SK-N-SH (cell line): Measurements from ENCODE around the gene CFHR4. TPM values are rescaled to one million over a fixed set of nuclear protein-coding genes. Genes with fewer than 3 reads are reported as not detected.
A peak's percentile ranks its signal among the peaks of the same experiment; 100 is the strongest.

Source experiments
- CTCF ChIA-PET: fragments of 300-600, 350-600 bp; formaldehyde crosslinking; extraction: SDS; loops from one replicate; lab custom pipeline; 2021; lab: Yijun Ruan, JAX
- POLR2A ChIA-PET: fragments of 350-600 bp; sonication (Branson Sonifier 250); formaldehyde crosslinking; extraction: SDS; loops from one replicate; lab custom pipeline; 2020; ENCODE audit warnings: antibody characterized with exemption, inconsistent platforms; lab: Yijun Ruan, JAX
- DNase-seq: peaks from one replicate; pipeline ENCODE4 v3.0.0; 2012
- H2AFZ ChIP-seq: fragments of 200-600 bp; sonication (generic); 2 replicates; pipeline ENCODE4 v1.8.1; 2016; ENCODE audit warnings: antibody characterized with exemption, mild to moderate bottlenecking, low read depth
- H3F3A ChIP-seq: fragments of 200-600 bp; sonication (generic); replicated peaks from 2 replicates; pipeline ENCODE3; 2016; ENCODE audit warnings: antibody characterized with exemption, mild to moderate bottlenecking; ENCODE audit not compliant: insufficient read depth
- H3K27ac ChIP-seq, 2 experiments: fragments of 200-500 bp in 1 of 2; fragments of 200-600 bp in 1 of 2; sonication (Bioruptor generic) in 1 of 2; sonication (generic), shearing (Covaris generic) in 1 of 2; 2 replicates each; pipeline versions ENCODE4 v1.5.1 to v1.6.1; 2014 to 2016; ENCODE audit warnings: low read depth in 2 of 2, inconsistent platforms in 1 of 2, low read length in 1 of 2, mild to moderate bottlenecking in 1 of 2, mixed read lengths in 1 of 2
- H3K27me3 ChIP-seq: fragments of 200-600 bp; sonication (generic), shearing (Covaris generic); 2 replicates; pipeline ENCODE4 v1.6.1; 2016; ENCODE audit warnings: mixed run types; ENCODE audit not compliant: insufficient read depth
- H3K36me3 ChIP-seq, 2 experiments: fragments of 200-500 bp in 1 of 2; fragments of 200-600 bp in 1 of 2; sonication (Bioruptor generic) in 1 of 2; sonication (generic) in 1 of 2; replicated peaks in 1 of 2; 2 replicates each; pipeline versions ENCODE3 to v1.5.1; 2014 to 2016; ENCODE audit warnings: low read length in 1 of 2, mild to moderate bottlenecking in 1 of 2; ENCODE audit not compliant: insufficient read depth in 2 of 2, control insufficient read depth in 1 of 2
- H3K4me1 ChIP-seq, 2 experiments: fragments of 200-500 bp in 1 of 2; fragments of 200-600 bp in 1 of 2; sonication (Bioruptor generic) in 1 of 2; sonication (generic), shearing (Covaris generic) in 1 of 2; 2 replicates each; pipeline versions ENCODE4 v1.5.1 to v1.6.1; 2014 to 2016; ENCODE audit warnings: low read depth in 1 of 2, low read length in 1 of 2, mixed run types in 1 of 2; ENCODE audit not compliant: insufficient read depth in 2 of 2, control insufficient read depth in 1 of 2
- H3K4me2 ChIP-seq: fragments of 200-600 bp; sonication (generic), shearing (Covaris generic); 2 replicates; pipeline ENCODE4 v1.6.1; 2017; ENCODE audit warnings: mixed run types
- H3K4me3 ChIP-seq, 2 experiments: fragments of 200-500 bp in 1 of 2; fragments of 200-600 bp in 1 of 2; sonication (Bioruptor generic) in 1 of 2; sonication (generic), shearing (Covaris generic) in 1 of 2; 2 replicates each; pipeline versions ENCODE4 v1.5.1 to v1.8.1; 2014 to 2016; ENCODE audit warnings: low read depth in 2 of 2, inconsistent platforms in 1 of 2, low read length in 1 of 2, mild to moderate bottlenecking in 1 of 2, mixed read lengths in 1 of 2, moderate library complexity in 1 of 2
- H3K79me2 ChIP-seq: fragments of 200-600 bp; sonication (generic); 2 replicates; pipeline ENCODE4 v1.8.1; 2017; ENCODE audit warnings: mild to moderate bottlenecking; ENCODE audit not compliant: insufficient read depth
- H3K9ac ChIP-seq: fragments of 200-600 bp; sonication (generic); 2 replicates; pipeline ENCODE4 v1.6.1; 2017; ENCODE audit warnings: mixed run types
- H3K9me2 ChIP-seq: fragments of 200-600 bp; sonication (generic); 2 replicates; pipeline ENCODE4 v1.6.1; 2017; ENCODE audit warnings: mixed run types
- H3K9me3 ChIP-seq: fragments of 200-600 bp; sonication (generic); 2 replicates; pipeline ENCODE4 v1.6.1; 2017; ENCODE audit warnings: mixed run types, mild to moderate bottlenecking, moderate library complexity
- H4K20me1 ChIP-seq: fragments of 200-600 bp; sonication (generic); 2 replicates; pipeline ENCODE4 v1.6.1; 2017; ENCODE audit warnings: mild to moderate bottlenecking, mixed run types; ENCODE audit not compliant: insufficient read depth
- ELF1 ChIP-seq: IDR thresholded peaks from 2 replicates; pipeline ENCODE4 v1.4.0; 2012
- FOXJ3 ChIP-seq: sonication (generic); formaldehyde crosslinking; IDR thresholded peaks from 2 replicates; pipeline ENCODE4 v1.5.1; 2020; ENCODE audit warnings: mild to moderate bottlenecking, missing genetic modification reagents
- JUND ChIP-seq: IDR thresholded peaks from 2 replicates; pipeline ENCODE4 v1.4.0; 2012
- NFIC ChIP-seq: IDR thresholded peaks from 2 replicates; pipeline ENCODE4 v1.4.0; 2012; ENCODE audit warnings: borderline replicate concordance
- RAD21 ChIP-seq: IDR thresholded peaks from 2 replicates; pipeline ENCODE4 v1.6.1; 2012; ENCODE audit warnings: mild to moderate bottlenecking, low read length
- RCOR1 ChIP-seq: fragments of 150-350 bp; IDR thresholded peaks from 2 replicates; pipeline ENCODE4 v1.6.1; 2017; ENCODE audit warnings: antibody characterized with exemption, low read length
- SIN3A ChIP-seq: IDR thresholded peaks from 2 replicates; pipeline ENCODE4 v1.6.1; 2012; ENCODE audit warnings: low read depth, mild to moderate bottlenecking, low read length, moderate library complexity, borderline replicate concordance
- TAF1 ChIP-seq: IDR thresholded peaks from 2 replicates; pipeline ENCODE4 v1.6.1; 2012; ENCODE audit warnings: low read depth, mild to moderate bottlenecking, low read length, moderate library complexity, borderline replicate concordance
- TEAD4 ChIP-seq: IDR thresholded peaks from 2 replicates; pipeline ENCODE4 v1.4.0; 2012; ENCODE audit warnings: mild to moderate bottlenecking, borderline replicate concordance; ENCODE audit not compliant: insufficient read depth
- YY1 ChIP-seq: IDR thresholded peaks from 2 replicates; pipeline ENCODE4 v1.4.0; 2012; ENCODE audit warnings: low read depth, mild to moderate bottlenecking
- WGBS: methylation state at CpG from one replicate; pipeline ENCODE4 v1.1.6; 2017; ENCODE audit warnings: low lambda C conversion rate; 5-methylcytosine and 5-hydroxymethylcytosine counted together
- polyA plus RNA-seq, 3 experiments: library from polyadenylated mRNA; depleted of rRNA; stranded (reverse); fragments of >200 nt; gene quantifications; 2 replicates each; pipeline ENCODE4 v1.2.3, GENCODE V29; 2012

CFHR4 gene
- polyA plus RNA-seq, 1 of the 3 experiments (the other 2 are of a cell fraction), result 0.03 TPM

GRCh38 chr1:196860323-196860884, 27.4 kb upstream of the CFHR4 start:
- peaks cover 0 to 3% of the 10 kb centered on the region in 2 experiments for H3K36me3 ChIP-seq
- H3K4me2 ChIP-seq, result no peak overlapping the region
- no peaks in the 10 kb centered on the region for H4K20me1 ChIP-seq
- no peak for DNase-seq
- no peak overlapping the region for H3K27ac ChIP-seq
- ChIA-PET POLR2A (no interaction called here), CTCF (interaction anchor here (0.7 kb wide), 1 partner anchor 1933 kb away, joined by 3 read pairs; no protein-coding TSS in a partner anchor)
- no peaks in the 10 kb centered on the region for H3K79me2 ChIP-seq
- no peak overlapping the region for H3K4me3 ChIP-seq
- 87% methylated on average over 1 of the region's 1 CpG for WGBS
- no peaks in the 10 kb centered on the region for H3K27me3 ChIP-seq
- no peaks in the 10 kb centered on the region for H3K9me3 ChIP-seq
- no peaks in the 10 kb centered on the region for H3F3A ChIP-seq
- H2AFZ ChIP-seq, result 0 out of 2 replicates have a peak overlapping the region, but pooled peaks have one; percentile 45
- H3K9me2 ChIP-seq, result no peaks in the 10 kb centered on the region
- TF ChIP-seq RAD21, result no peak
- no peak for TF ChIP-seq JUND
- no peak for TF ChIP-seq NFIC
- TF ChIP-seq TAF1, result no peak
- TF ChIP-seq YY1, result no peak
- H3K4me1 ChIP-seq, result no peaks in the 10 kb centered on the region
- H3K9ac ChIP-seq, result no peak overlapping the region

- CTCF ChIA-PET, result no interaction called here
Measured at GRCh38 chr1:196861429-196861828, 26.4 kb upstream of the CFHR4 start.

GRCh38 chr1:196866974-196867373, 20.9 kb upstream of the CFHR4 start:
- no peak for DNase-seq
- Histone ChIP-seq H3K4me1 (no peaks in the 10 kb centered on the region), H4K20me1 (no peaks in the 10 kb centered on the region), H3K36me3 (peaks cover 0 to 3% of the 10 kb centered on the region in 2 experiments), H3K9ac (no peak overlapping the region), H3K4me2 (no peak overlapping the region), H3K27ac (no peak overlapping the region), H3K9me3 (no peaks in the 10 kb centered on the region), H3K4me3 (no peak overlapping the region), H3K9me2 (no peaks in the 10 kb centered on the region), H2AFZ (no peak overlapping the region), H3F3A (no peaks in the 10 kb centered on the region), H3K79me2 (no peaks in the 10 kb centered on the region), H3K27me3 (no peaks in the 10 kb centered on the region)
- ChIA-PET CTCF (no interaction called here), POLR2A (no interaction called here)
- WGBS, result 67% methylated on average over 1 of the region's 1 CpG
- no peak for TF ChIP-seq TEAD4

More at GRCh38 chr1:196861429-196861828, 26.4 kb upstream of the CFHR4 start:
- Histone ChIP-seq H3K27ac (no peak overlapping the region), H3K27me3 (no peaks in the 10 kb centered on the region), H4K20me1 (no peaks in the 10 kb centered on the region), H3F3A (no peaks in the 10 kb centered on the region), H3K9me2 (no peaks in the 10 kb centered on the region), H3K9me3 (no peaks in the 10 kb centered on the region), H3K4me2 (no peak overlapping the region), H3K4me1 (no peaks in the 10 kb centered on the region), H3K4me3 (no peak overlapping the region), H3K9ac (no peak overlapping the region), H2AFZ (no peak overlapping the region), H3K79me2 (no peaks in the 10 kb centered on the region), H3K36me3 (peaks cover 0 to 3% of the 10 kb centered on the region in 2 experiments)
- TF ChIP-seq ELF1 (no peak), FOXJ3 (CRISPR knock-in tag) (no peak), RCOR1 (no peak), SIN3A (no peak)
- POLR2A ChIA-PET, result no interaction called here
- 30% methylated on average over 2 of the region's 2 CpGs for WGBS
- no peak for DNase-seq
